GM18870 (cell line): Measurements from ENCODE around the gene SCARB1.

Experiments
- ATAC-seq: cut with Tn5 transposase; IDR thresholded peaks from one replicate; pipeline ENCODE4 v1.9.1; 2021; ENCODE audit warnings: moderate library complexity; ENCODE audit not compliant: unreplicated experiment

Gene SCARB1

DNA sequence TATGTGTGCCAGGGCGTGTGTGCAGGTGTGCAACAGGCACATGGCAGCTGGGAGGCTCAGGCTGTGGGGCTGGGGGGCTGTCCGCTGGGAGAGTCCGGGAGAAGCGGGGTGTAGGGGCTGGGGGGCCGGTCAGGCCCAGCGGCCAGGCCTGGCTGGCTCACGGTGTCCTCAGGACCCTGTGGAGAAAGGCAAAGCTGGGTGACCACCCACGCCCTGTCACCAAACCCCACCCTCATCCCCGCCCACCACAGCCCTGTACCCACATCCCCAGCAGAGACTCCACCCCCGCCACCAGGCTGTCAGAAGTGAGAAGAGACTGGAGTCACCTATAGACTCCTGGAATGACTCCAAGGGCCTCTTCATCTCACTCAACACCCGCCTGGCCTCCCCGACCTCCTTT, 85.3 kb downstream of the SCARB1 start:
- no peak for ATAC-seq

DNA sequence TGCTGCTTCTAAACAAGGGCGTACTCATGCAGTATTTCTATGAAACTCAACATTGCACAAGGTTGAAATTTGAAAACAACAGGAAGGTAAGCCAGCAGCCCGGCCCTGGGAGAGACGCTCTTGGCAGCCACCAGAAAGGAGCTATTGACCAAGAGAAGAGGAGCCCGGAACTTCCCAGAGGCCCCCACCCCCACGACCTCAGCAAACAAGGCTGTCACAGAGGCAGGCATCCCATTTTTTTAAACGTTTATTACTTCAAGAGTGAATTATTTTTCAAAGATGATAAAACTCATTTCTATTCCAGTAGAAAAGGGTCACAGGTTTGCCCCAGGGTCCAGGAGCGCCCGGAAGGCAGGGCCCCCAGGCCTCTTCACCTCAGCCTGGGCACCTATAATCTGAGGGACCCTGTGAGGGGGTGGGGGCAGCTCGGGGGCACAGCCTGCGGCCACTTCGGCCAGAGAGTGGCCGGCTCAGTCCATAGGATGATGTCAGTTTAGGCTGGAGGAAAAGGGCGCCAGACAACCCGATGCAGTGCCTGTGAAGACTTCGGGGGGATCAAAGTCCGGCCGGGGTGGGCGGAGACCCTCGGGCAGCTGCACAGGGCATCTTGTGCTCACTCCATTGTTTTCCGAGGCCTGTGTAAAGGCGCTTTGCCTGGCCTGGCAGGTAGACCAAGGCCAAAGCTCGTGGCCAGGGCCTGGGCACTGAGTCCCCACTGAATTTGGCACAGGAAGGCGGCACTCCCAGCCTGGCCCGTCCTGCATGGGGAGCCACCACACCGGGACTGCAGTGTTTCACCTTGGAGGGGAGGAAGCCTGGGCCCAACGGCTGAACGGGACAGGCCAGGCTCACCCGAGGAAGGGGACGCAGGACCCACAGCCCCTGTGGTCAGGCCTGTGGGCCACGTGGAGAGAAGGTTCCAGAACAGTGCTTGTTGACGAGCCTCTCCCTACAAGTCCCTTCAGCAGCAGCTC, 86.0 kb downstream of the SCARB1 start:
- no peak for ATAC-seq

DNA sequence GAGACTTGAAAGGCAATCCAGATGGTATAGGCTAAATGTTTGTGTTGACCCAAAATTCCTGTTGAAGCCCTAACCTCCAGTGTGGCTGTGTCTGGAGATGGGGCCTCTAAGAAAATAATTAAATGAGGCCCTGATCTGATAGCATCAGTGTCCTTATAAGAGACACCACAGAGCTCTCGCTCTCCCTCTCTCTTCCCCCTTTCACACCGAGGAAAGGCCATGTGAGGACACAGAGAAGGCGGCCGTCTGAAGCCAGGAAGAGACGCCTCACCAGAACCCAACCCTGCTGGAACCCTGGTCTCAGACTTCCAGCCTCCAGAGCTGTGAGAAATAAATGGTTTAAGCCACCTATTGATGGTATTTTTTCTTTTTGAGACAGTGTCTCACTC, 87.5 kb downstream of the SCARB1 start:
- ATAC-seq = no peak

DNA sequence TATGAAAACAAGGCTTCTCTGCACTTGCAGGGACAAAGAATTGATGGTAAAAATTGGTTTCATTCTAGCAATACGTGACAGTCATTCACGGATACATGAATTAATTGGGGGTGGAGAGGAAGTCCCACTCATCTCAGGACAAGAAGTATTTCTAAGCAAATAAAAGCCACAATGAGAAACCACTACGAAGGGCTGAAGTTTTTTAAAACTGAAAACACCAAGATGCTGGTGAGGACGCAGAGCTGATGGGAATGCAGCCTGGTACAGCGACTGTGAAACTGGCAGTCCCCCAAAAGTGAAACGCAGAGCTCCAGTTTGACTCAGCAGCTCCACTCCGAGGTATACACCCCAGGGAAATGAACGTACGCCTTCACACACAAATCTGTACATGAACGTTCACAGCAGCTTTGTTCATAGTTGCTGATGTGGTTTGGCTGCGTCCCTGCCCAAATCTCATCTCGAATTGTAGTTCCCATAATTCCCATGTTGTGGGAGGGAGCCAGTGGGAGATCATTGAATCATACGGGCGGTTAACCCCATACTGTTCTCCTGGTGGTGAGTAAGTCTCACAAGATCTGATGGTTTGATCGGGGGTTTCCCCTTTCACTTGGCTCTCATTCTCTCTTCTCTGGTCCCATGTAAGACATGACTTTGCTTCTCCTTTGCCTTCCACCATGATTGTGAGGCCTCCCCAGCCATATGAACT, 89.0 kb downstream of the SCARB1 start:
- ATAC-seq = peak; percentile 75

DNA sequence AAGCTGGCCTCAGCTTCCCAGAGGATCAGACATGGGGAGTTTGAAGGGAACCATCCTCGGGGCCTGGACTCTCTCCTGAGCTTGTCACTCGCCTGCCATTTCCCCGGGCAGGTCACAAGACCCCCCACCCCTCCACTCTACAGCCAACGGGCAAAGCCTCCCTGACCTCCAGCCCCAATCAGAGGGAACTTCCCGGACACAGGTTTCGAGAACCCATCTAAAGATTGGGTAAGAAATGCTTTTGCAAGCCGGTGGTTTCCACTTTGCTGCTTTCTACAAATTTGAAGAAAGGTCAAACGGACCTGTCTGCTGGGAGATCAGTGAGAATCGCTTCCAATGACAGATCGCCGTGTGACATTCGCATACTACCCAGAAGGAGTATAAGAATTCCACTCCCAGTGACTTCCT, 89.6 kb downstream of the SCARB1 start:
- peak; percentile 25 for ATAC-seq

DNA sequence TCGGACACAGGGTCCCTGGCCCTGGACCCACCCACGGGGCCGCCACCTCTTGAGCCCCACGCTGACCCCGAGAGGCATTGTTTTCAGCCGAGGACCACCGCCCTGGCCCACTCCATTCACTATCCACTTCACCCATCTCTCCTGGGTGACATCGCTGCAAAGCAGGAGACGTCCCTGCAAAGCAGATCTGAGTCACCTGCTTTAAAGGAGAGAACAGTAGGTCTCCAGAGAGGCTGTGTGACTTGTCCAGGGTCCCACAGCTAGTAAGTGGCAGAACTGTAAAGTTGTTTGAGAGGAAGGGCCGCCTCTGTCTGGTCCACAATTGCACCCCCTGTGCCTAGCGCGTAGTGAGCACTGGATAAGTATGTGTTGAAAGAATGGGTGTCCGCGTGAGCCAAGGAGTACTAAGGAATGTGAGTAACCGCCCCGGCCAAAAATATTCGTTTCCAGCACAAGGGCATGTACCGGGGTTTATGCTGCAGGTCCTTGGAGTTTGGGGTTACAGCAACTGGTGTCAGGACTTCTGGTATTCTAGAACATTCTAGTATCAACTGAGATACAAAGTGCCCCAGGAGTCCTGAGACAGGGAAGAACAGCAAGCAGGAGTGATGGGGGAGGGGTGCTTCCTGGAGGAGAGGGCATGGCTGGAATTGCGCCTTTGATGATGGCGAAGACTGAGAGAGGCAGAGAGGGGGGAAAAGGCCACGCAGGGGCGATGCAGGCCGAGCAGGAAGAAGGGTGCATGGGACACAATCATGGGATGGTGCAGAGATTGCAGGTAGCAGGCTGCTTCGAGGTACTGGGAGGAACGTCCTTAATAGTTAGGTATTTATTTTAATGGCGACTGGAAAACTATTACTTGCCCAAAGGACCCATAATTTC, 91.1 kb downstream of the SCARB1 start:
- no peak for ATAC-seq

- ATAC-seq = no peak
These were observed 92.0 kb downstream of the SCARB1 start for GRCh38 chr12:124771462-124772288.

DNA sequence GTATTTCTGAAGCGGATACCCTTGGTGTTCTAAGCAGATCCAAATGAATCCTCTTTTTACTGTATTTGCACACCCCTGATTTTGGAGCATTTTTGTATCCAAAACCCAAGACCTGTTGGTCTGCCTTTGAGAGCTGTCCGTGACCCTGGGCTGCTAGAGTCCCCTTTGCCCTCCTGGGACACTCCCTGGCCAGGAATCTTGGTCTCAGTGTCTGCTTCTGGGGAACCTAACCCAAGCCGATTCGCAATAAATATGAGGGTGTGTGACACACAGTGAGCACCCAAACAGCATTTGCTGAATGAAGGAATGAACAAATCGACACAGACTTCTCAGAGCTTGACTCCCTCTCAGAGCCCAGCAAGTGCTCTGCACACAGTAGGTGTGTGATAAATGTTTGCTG, 92.9 kb downstream of the SCARB1 start:
- ATAC-seq = no peak

- no peak for ATAC-seq
These were observed 93.7 kb downstream of the SCARB1 start for GRCh38 chr12:124769881-124770512.

DNA sequence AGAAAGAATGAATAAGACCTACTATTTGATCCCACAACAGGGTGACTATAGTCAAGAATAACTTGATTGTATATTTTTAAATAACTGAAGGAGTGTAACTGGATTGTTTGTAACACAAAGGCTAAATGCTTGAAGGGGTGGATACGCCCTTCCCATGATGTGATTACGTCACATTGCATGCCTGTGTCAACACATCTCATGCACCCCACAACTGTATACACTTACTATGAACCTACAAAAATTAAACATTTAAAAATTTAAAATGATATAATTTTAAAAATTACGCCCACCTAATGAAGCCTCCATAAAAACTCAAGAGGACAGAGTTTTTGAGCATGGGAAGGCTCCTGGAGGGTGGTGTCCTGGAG, 94.5 kb downstream of the SCARB1 start:
- ATAC-seq = no peak

DNA sequence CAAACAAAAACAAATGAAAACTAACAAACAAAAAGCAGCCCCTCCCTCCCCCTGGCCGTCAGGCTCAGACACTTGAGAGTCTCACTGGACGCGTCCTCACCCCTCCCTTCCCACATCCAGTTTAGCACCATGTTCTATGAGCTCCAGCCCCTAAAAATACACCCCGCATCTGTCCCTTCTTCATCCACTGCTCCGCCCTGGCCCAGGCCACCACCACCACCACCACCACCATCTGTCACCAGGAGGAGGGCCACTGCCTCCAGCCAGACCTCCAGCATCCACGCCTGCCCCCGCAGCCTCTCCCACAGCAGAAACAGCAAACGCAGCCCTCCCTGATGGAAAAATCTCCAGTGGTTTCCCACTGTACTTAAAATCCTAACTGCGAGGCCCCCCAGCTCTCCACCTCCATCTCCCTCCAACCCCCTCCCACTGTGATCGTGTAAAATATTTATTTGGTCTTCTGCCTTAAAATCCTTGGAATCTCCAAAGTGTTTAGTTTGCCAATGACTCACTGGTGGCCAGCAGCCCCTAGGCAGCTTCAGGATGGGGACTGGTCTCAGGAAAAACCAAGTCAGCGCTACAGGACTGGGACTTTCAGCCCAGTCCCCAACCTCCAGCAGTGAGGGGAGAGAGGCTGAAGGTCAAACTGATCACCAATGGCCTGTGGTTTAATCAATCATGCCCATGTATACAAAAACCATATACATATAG, 95.1 kb downstream of the SCARB1 start:
- ATAC-seq = no peak

DNA sequence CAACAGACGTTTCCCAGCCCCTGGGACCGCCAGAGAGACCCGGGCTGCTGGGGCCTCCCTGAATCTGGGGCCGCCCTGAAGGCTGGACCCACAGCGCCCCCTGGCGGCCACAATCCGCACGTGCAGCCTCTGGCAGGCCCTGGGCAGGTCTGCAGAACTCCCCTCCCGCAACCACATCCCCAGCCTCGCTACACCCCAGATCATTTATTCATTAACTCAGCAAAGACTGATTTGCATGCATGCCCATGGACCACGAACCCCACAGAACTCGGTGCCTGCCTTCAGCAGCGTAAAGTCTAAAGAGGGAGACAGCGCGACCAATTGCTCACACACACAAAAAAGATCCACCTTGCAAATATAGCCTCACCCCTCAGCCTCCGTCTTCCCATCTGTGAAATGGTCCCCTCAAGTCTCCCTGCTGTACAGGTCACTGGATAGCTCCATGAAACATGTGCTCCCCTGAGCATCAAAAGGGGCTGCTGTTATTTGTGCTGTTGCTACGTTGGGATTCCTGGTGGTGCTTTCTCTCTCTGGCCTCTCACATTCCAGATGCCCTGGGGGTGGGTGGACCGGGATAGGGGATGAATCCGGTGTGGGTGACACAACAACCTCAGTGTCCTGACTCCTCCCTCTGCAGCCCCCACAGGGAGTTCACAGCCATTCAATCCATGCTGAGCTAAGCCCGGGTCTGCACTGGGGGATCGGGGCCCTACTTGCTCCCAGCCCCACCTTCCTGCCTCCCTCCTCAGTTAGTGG, 96.4 kb downstream of the SCARB1 start:
- ATAC-seq = peak; percentile 67

GRCh38 chr12:124766727-124767065, 97.0 kb downstream of the SCARB1 start:
- peak; percentile 4 for ATAC-seq

- ATAC-seq = no peak
These were observed 97.8 kb downstream of the SCARB1 start for GRCh38 chr12:124765581-124766489.

GRCh38 chr12:124764870-124765580, 98.6 kb downstream of the SCARB1 start:
- no peak for ATAC-seq

- ATAC-seq = no peak
These were observed 99.2 kb downstream of the SCARB1 start for GRCh38 chr12:124764451-124764850.

- no peak for ATAC-seq
These were observed 100.1 kb downstream of the SCARB1 start for GRCh38 chr12:124763594-124763979.
